ENCODE data around the gene ZNF226. TPM values are rescaled to one million over a fixed set of nuclear protein-coding genes. Genes with fewer than 3 reads are reported as not detected.

ZNF226 gene
- polyA plus RNA-seq, 1 of the 3 experiments (the other 2 are of a cell fraction), result 28.8 TPM

DNA sequence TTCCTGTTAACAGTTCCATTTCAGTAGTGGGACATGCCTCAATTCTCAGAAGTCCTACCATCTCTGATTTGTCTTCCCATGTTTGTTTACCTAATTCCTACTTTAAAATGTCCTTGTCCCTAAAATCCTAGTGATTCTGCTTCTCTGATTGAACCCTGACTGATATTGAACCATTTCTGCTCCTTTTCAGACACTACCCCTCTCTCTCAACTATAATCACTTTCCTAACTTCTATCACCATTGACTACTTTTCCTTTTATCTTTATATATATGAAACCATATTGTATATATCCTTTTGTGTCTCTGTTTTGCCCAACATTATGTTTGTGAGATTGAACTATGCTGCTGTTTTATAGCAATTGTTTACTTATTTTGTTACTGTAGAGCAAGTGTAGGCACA lies 31.9 kb downstream of the ZNF226 start:
- no peak for TF ChIP-seq NRF1 (IDR thresholded peaks at IDR 0.05; ENCODE audit: low read depth, low read length)
- TF ChIP-seq, protein P1, sequence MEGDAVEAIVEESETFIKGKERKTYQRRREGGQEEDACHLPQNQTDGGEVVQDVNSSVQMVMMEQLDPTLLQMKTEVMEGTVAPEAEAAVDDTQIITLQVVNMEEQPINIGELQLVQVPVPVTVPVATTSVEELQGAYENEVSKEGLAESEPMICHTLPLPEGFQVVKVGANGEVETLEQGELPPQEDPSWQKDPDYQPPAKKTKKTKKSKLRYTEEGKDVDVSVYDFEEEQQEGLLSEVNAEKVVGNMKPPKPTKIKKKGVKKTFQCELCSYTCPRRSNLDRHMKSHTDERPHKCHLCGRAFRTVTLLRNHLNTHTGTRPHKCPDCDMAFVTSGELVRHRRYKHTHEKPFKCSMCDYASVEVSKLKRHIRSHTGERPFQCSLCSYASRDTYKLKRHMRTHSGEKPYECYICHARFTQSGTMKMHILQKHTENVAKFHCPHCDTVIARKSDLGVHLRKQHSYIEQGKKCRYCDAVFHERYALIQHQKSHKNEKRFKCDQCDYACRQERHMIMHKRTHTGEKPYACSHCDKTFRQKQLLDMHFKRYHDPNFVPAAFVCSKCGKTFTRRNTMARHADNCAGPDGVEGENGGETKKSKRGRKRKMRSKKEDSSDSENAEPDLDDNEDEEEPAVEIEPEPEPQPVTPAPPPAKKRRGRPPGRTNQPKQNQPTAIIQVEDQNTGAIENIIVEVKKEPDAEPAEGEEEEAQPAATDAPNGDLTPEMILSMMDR (IDR thresholded peaks at IDR 0.05), result no peak
- no peak for TF ChIP-seq SIN3A (IDR thresholded peaks at IDR 0.05; ENCODE audit: borderline replicate concordance, low read depth, low read length)
- TF ChIP-seq RCOR1 (IDR thresholded peaks at IDR 0.05; ENCODE audit: low read length), result no peak
- TF ChIP-seq, protein P2, sequence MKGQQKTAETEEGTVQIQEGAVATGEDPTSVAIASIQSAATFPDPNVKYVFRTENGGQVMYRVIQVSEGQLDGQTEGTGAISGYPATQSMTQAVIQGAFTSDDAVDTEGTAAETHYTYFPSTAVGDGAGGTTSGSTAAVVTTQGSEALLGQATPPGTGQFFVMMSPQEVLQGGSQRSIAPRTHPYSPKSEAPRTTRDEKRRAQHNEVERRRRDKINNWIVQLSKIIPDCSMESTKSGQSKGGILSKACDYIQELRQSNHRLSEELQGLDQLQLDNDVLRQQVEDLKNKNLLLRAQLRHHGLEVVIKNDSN (IDR thresholded peaks at IDR 0.05; ENCODE audit: borderline replicate concordance, low read depth), result no peak
- TF ChIP-seq GATA2 (CRISPR knock-in tag; IDR thresholded peaks at IDR 0.05), result no peak
- no peak for TF ChIP-seq FOXJ3 (CRISPR knock-in tag; IDR thresholded peaks at IDR 0.05)
- TF ChIP-seq RXRA (IDR thresholded peaks at IDR 0.05; ENCODE audit: borderline replicate concordance, low read depth), result no peak
- TF ChIP-seq, protein P3, sequence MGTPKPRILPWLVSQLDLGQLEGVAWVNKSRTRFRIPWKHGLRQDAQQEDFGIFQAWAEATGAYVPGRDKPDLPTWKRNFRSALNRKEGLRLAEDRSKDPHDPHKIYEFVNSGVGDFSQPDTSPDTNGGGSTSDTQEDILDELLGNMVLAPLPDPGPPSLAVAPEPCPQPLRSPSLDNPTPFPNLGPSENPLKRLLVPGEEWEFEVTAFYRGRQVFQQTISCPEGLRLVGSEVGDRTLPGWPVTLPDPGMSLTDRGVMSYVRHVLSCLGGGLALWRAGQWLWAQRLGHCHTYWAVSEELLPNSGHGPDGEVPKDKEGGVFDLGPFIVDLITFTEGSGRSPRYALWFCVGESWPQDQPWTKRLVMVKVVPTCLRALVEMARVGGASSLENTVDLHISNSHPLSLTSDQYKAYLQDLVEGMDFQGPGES (IDR thresholded peaks at IDR 0.05; ENCODE audit: low read depth, low read length), result no peak
- no peak for TF ChIP-seq RFX5 (IDR thresholded peaks at IDR 0.05; ENCODE audit: low read length)
- TF ChIP-seq RAD21 (IDR thresholded peaks at IDR 0.05; ENCODE audit: low read length), result no peak
- TF ChIP-seq MEF2A (IDR thresholded peaks at IDR 0.05; ENCODE audit: borderline replicate concordance, low read depth), result no peak
- TF ChIP-seq TCF12 (IDR thresholded peaks at IDR 0.05), result no peak
- TF ChIP-seq GABPA (IDR thresholded peaks at IDR 0.05; ENCODE audit: low read depth), result no peak
- TF ChIP-seq TAF1 (IDR thresholded peaks at IDR 0.05; ENCODE audit: borderline replicate concordance, low read depth, low read length), result no peak
- TF ChIP-seq JUND (IDR thresholded peaks at IDR 0.05), result no peak
- no peak for TF ChIP-seq POLR2AphosphoS5 (IDR thresholded peaks at IDR 0.05; ENCODE audit: low read depth, low read length)
- H3K9me3 ChIP-seq, result no peaks in the 10 kb centered on the region

GRCh38 chr19:44202470-44202869 lies 37.6 kb downstream of the ZNF226 start:
- no peaks in the 10 kb centered on the region for H3K9me2 ChIP-seq
- no peaks in the 10 kb centered on the region for H3K79me2 ChIP-seq (ENCODE audit: insufficient read depth)
- no peaks in the 10 kb centered on the region for H3K27me3 ChIP-seq (ENCODE audit: insufficient read depth)
- ChIA-PET POLR2A (no interaction called here), CTCF (no interaction called here)
- H2AFZ ChIP-seq (ENCODE audit: low read depth), result no peak overlapping the region
- TF ChIP-seq ZBTB33 (IDR thresholded peaks at IDR 0.05; ENCODE audit: borderline replicate concordance, low read depth), result no peak
- no peaks in the 10 kb centered on the region for H4K20me1 ChIP-seq (ENCODE audit: insufficient read depth)
- no peaks in the 10 kb centered on the region for H3K9me3 ChIP-seq
- no peak overlapping the region for H3K4me2 ChIP-seq
- no peak overlapping the region for H3K9ac ChIP-seq
- H3K36me3 ChIP-seq (replicated peaks in 1 of 2; ENCODE audit: control insufficient read depth in 1 of 2, insufficient read depth in 2 of 2, low read length in 1 of 2), result no peaks in the 10 kb centered on the region
- peaks cover 4% of the 10 kb centered on the region for H3F3A ChIP-seq (replicated peaks; ENCODE audit: insufficient read depth)
- 22% methylated on average over 1 of the region's 1 CpG for WGBS (ENCODE audit: low lambda C conversion rate)
- no peak overlapping the region for H3K27ac ChIP-seq (ENCODE audit: low read depth in 2 of 2, low read length in 1 of 2)
- H3K4me3 ChIP-seq (ENCODE audit: low read depth in 2 of 2, low read length in 1 of 2), result no peak overlapping the region
- H3K4me1 ChIP-seq (ENCODE audit: control insufficient read depth in 1 of 2, insufficient read depth in 2 of 2, low read depth in 1 of 2, low read length in 1 of 2), result no peaks in the 10 kb centered on the region
- no peak for DNase-seq

More for the DNA sequence above, 31.9 kb downstream of the ZNF226 start:
- no peaks in the 10 kb centered on the region for H3K4me1 ChIP-seq (ENCODE audit: control insufficient read depth in 1 of 2, insufficient read depth in 2 of 2, low read depth in 1 of 2, low read length in 1 of 2)
- no peaks in the 10 kb centered on the region for H3K79me2 ChIP-seq (ENCODE audit: insufficient read depth)
- H3K9me2 ChIP-seq, result 0 out of 2 replicates have a peak, but pooled peaks cover 3% of the 10 kb centered on the region
- H3K4me3 ChIP-seq (ENCODE audit: low read depth in 2 of 2, low read length in 1 of 2), result no peak overlapping the region
- no peak overlapping the region for H2AFZ ChIP-seq (ENCODE audit: low read depth)
- H3K4me2 ChIP-seq, result no peak overlapping the region
- no peaks in the 10 kb centered on the region for H4K20me1 ChIP-seq (ENCODE audit: insufficient read depth)
- CTCF ChIA-PET, result no interaction called here
- no peaks in the 10 kb centered on the region for H3F3A ChIP-seq (replicated peaks; ENCODE audit: insufficient read depth)
- H3K36me3 ChIP-seq (replicated peaks in 1 of 2; ENCODE audit: control insufficient read depth in 1 of 2, insufficient read depth in 2 of 2, low read length in 1 of 2), result no peaks in the 10 kb centered on the region
- no peak overlapping the region for H3K9ac ChIP-seq
- no peak overlapping the region for H3K27ac ChIP-seq (ENCODE audit: low read depth in 2 of 2, low read length in 1 of 2)
- DNase-seq, result no peak
- POLR2A ChIA-PET, result no interaction called here
- H3K27me3 ChIP-seq (ENCODE audit: insufficient read depth), result no peaks in the 10 kb centered on the region
